ENCODE data around the gene THY1. TPM values are rescaled to one million over a fixed set of nuclear protein-coding genes. Genes with fewer than 3 reads are reported as not detected.

Gene THY1
- total and polyA plus RNA-seq, 9 of the 15 experiments (the other 6 are each of a cell fraction or from before 2014, with no cell fraction given): 0.07 to 0.40 (median 0.16) TPM; not detected in 5

DNA sequence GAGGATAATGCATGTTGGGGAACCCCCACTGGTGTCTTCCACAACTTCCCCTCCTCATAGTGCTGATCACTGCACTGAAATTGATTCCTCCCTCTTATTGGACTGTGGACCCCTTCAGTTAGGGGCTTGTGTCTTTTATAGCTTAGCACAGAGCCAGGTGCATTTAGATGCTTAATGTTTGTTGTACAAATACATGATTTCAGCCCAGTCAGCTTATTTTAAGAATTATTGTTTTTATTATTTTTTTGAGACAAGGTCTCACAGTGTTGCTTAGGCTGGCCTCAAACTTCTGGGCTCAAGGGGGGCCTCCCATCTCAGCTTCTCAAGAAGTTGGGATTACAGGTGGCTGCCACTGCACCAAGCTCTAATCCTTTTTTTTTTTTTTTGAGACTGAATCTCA lies 8.2 kb downstream of the THY1 start:
- Histone ChIP-seq H2AFZ (ENCODE audit: low read depth, low read length) (no peak overlapping the region), H3K4me1 (replicated peaks in 1 of 2; ENCODE audit: control insufficient read depth in 2 of 2, insufficient read depth in 2 of 2, low read length in 2 of 2) (no peaks in the 10 kb centered on the region), H4K20me1 (replicated peaks; ENCODE audit: control insufficient read depth, insufficient read depth, low read length) (no peaks in the 10 kb centered on the region), H3K9ac (ENCODE audit: insufficient read depth in 1 of 2, low read depth in 2 of 2, low read length in 2 of 2) (no peak overlapping the region), H3K27me3 (ENCODE audit: control insufficient read depth in 2 of 2, insufficient read depth in 2 of 2, low read length in 2 of 2) (no peaks in the 10 kb centered on the region), H3K4me2 (ENCODE audit: insufficient read depth, low read length) (no peak overlapping the region), H3K9me1 (ENCODE audit: control insufficient read depth, insufficient read depth, low read length) (no peaks in the 10 kb centered on the region), H3K4me3 (no peak overlapping the region), H3K36me3 (ENCODE audit: control insufficient read depth, insufficient read depth, low read length) (no peaks in the 10 kb centered on the region), H3K27ac (ENCODE audit: extremely low read depth, low read depth, low read length) (no peak overlapping the region), H3K9me3 (replicated peaks; ENCODE audit: control insufficient read depth, insufficient read depth, low read depth, low read length) (no peaks in the 10 kb centered on the region), H3K79me2 (ENCODE audit: control insufficient read depth, insufficient read depth, low read length) (no peaks in the 10 kb centered on the region)
- no TSS peak for BruUV-seq (replicated peaks)
- ChIA-PET POLR2A (interaction anchor here (0.7 to 0.9 kb wide), 4 partner anchors 10 to 1277 kb away, joined by 3 read pairs; no protein-coding TSS in a partner anchor), CTCF (ENCODE audit: low intra/inter-chr PET ratio) (no interaction called here)
- FAIRE-seq (no peak), ATAC-seq (no peak), DNase-seq (ENCODE audit: extremely low read depth in 1 of 4, low spot score in 3 of 4) (no peak)
- in situ Hi-C loops (cut with MboI): no loop called here
- intact Hi-C loops (cut with micrococcal nuclease): no loop called here
- no peak for TF ChIP-seq ETV6 (IDR thresholded peaks at IDR 0.05; ENCODE audit: borderline replicate concordance in 1 of 2, low read depth in 2 of 2, low read length in 1 of 2)
- no peak for TF ChIP-seq ETV6 (CRISPR knock-in tag; IDR thresholded peaks at IDR 0.05; ENCODE audit: borderline replicate concordance)
- TF ChIP-seq, protein P1, sequence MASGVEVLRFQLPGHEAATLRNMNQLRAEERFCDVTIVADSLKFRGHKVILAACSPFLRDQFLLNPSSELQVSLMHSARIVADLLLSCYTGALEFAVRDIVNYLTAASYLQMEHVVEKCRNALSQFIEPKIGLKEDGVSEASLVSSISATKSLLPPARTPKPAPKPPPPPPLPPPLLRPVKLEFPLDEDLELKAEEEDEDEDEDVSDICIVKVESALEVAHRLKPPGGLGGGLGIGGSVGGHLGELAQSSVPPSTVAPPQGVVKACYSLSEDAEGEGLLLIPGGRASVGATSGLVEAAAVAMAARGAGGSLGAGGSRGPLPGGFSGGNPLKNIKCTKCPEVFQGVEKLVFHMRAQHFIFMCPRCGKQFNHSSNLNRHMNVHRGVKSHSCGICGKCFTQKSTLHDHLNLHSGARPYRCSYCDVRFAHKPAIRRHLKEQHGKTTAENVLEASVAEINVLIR (CRISPR knock-in tag; IDR thresholded peaks at IDR 0.05): no peak
- TF ChIP-seq, protein P2, sequence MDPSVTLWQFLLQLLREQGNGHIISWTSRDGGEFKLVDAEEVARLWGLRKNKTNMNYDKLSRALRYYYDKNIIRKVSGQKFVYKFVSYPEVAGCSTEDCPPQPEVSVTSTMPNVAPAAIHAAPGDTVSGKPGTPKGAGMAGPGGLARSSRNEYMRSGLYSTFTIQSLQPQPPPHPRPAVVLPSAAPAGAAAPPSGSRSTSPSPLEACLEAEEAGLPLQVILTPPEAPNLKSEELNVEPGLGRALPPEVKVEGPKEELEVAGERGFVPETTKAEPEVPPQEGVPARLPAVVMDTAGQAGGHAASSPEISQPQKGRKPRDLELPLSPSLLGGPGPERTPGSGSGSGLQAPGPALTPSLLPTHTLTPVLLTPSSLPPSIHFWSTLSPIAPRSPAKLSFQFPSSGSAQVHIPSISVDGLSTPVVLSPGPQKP (CRISPR knock-in tag; IDR thresholded peaks at IDR 0.05): no peak
- peak; percentile 45 for TF ChIP-seq MAFG (tag; conservative IDR thresholded peaks at IDR 0.05)
- peak; percentile 76 for TF ChIP-seq ZNF316 (IDR thresholded peaks at IDR 0.05)
- no peak for TF ChIP-seq BRD4 (IDR thresholded peaks at IDR 0.05)
- TF ChIP-seq ZC3H11A (IDR thresholded peaks at IDR 0.05; ENCODE audit: low read depth, low read length): no peak
- TF ChIP-seq MAFF (IDR thresholded peaks at IDR 0.05; ENCODE audit: low read length): peak; percentile 63
- peak; percentile 40; the same call in 1 of the 2 replicates for TF ChIP-seq MAFK (IDR thresholded peaks at IDR 0.05; ENCODE audit: low read length)
- peak; percentile 56 for TF ChIP-seq C11orf30 (IDR thresholded peaks at IDR 0.05; ENCODE audit: low read depth)
